Chondrocyte (in vitro differentiated cells): Measurements from ENCODE around the gene MYPN. TPM values are rescaled to one million over a fixed set of nuclear protein-coding genes. Genes with fewer than 3 reads are reported as not detected.

ENCODE experiments used
- DNase-seq: peaks from one replicate; pipeline ENCODE4 v3.0.0; 2021; ENCODE audit warnings: mixed read lengths, low spot score
- H3K27ac Mint-ChIP-seq: one replicate; pipeline ENCODE4 v1.8.0; 2021; ENCODE audit warnings: mild to moderate bottlenecking, moderate library complexity, mixed read lengths; ENCODE audit not compliant: unreplicated experiment
- H3K27me3 Mint-ChIP-seq: 2 replicates; pipeline ENCODE4 v1.8.0; 2021; ENCODE audit warnings: low read depth, mixed read lengths
- H3K36me3 Mint-ChIP-seq: 2 replicates; pipeline ENCODE4 v1.8.0; 2021; ENCODE audit warnings: low read depth, mixed read lengths
- H3K4me1 Mint-ChIP-seq: 2 replicates; pipeline ENCODE4 v1.8.0; 2021; ENCODE audit warnings: low read depth, mild to moderate bottlenecking, mixed read lengths
- H3K4me3 Mint-ChIP-seq: one replicate; pipeline ENCODE4 v1.8.0; 2021; ENCODE audit warnings: mild to moderate bottlenecking, moderate library complexity, mixed read lengths; ENCODE audit not compliant: unreplicated experiment
- H3K9me3 Mint-ChIP-seq: 2 replicates; pipeline ENCODE4 v1.8.0; 2021; ENCODE audit warnings: low read depth, mixed read lengths
- CTCF ChIP-seq: fragments of 200-600 bp; sonication (generic); IDR thresholded peaks from 2 replicates; pipeline ENCODE4 v1.5.0; 2021; ENCODE audit warnings: antibody characterized with exemption, mild to moderate bottlenecking, moderate library complexity
- total RNA-seq: library from RNA; stranded (reverse); gene quantifications from 3 replicates; pipeline ENCODE4 v1.2.1, GENCODE V29; 2021

Gene MYPN
- total RNA-seq, 1 donor from 2014 or later = 0.10 TPM

DNA sequence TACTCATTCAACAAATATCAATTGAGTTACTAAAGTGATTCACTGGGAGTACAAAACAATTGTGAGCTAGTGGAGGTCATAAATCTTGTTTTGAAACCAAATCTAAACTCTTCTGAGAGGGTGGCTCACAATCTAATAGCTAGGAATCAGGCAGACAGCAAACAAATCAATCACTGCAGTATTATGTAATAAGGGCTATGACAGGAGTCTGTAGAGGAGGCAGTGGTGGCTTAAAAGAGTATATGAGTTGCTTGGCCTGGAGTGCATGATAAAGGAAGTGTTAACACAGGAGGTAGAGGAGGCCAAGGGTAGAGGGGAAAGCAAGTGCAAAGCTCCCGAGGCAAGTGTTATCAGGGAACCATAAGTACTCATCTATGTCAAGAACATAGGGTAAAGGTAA is 16.5 kb downstream of the MYPN start:
- Mint-ChIP-seq H3K4me3 (no peak overlapping the region), H3K27me3 (no peaks in the 10 kb centered on the region), H3K36me3 (no peaks in the 10 kb centered on the region), H3K27ac (no peak overlapping the region), H3K9me3 (no peaks in the 10 kb centered on the region), H3K4me1 (no peaks in the 10 kb centered on the region)
- no peak for TF ChIP-seq CTCF
- DNase-seq = no peak

DNA sequence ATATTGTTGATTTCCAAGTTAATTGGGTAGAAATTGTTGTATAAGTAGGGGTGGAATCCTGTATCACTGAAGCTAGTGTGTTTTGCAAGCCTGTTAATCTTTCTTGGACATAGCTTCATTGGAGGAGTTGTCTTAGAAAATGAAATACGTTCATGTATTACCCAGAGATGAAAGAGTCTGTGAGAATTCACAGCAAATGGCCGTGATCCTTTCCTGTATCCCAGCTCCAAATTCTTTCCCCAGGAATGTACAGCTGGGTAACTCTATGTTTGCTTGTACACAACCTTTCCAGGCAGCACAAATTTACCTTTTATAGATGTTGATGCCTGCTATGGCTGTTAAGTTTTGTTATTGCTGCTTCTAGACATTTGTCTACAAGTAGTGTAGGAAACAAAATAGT is 18.7 kb downstream of the MYPN start:
- Mint-ChIP-seq H3K27me3 (no peaks in the 10 kb centered on the region), H3K4me1 (no peaks in the 10 kb centered on the region), H3K27ac (no peak overlapping the region), H3K36me3 (no peaks in the 10 kb centered on the region), H3K4me3 (no peak overlapping the region), H3K9me3 (no peaks in the 10 kb centered on the region)
- DNase-seq = no peak
- no peak for TF ChIP-seq CTCF

- Mint-ChIP-seq H3K27ac (no peak overlapping the region), H3K4me3 (no peak overlapping the region), H3K27me3 (no peaks in the 10 kb centered on the region), H3K4me1 (peaks cover 20% of the 10 kb centered on the region), H3K36me3 (no peaks in the 10 kb centered on the region), H3K9me3 (no peaks in the 10 kb centered on the region)
- DNase-seq = no peak
- no peak for TF ChIP-seq CTCF
Observed at GRCh38 chr10:68132391-68132790, 23.1 kb downstream of the MYPN start.

GRCh38 chr10:68133523-68133922 is 24.2 kb downstream of the MYPN start:
- no peak for DNase-seq
- TF ChIP-seq CTCF = no peak
- Mint-ChIP-seq H3K4me3 (no peak overlapping the region), H3K36me3 (no peaks in the 10 kb centered on the region), H3K9me3 (no peaks in the 10 kb centered on the region), H3K27me3 (no peaks in the 10 kb centered on the region), H3K27ac (no peak overlapping the region), H3K4me1 (peaks cover 20% of the 10 kb centered on the region)

GRCh38 chr10:68135362-68135761 is 26.1 kb downstream of the MYPN start:
- no peaks in the 10 kb centered on the region for H3K9me3 Mint-ChIP-seq
- no peak for DNase-seq
- H3K27ac Mint-ChIP-seq = peak overlapping the region; percentile 63
- TF ChIP-seq CTCF = no peak
- H3K4me3 Mint-ChIP-seq = no peak overlapping the region
- no peaks in the 10 kb centered on the region for H3K36me3 Mint-ChIP-seq
- H3K4me1 Mint-ChIP-seq = peaks cover 26% of the 10 kb centered on the region
- no peaks in the 10 kb centered on the region for H3K27me3 Mint-ChIP-seq
